IPS-NIHi11 (cell line): Measurements from ENCODE around the gene RAB22A.

Source experiments
- DNase-seq: peaks from one replicate; pipeline ENCODE4 v3.0.0; 2012; ENCODE audit warnings: mixed read lengths, low spot score

RAB22A gene, protein sequence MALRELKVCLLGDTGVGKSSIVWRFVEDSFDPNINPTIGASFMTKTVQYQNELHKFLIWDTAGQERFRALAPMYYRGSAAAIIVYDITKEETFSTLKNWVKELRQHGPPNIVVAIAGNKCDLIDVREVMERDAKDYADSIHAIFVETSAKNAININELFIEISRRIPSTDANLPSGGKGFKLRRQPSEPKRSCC

DNA sequence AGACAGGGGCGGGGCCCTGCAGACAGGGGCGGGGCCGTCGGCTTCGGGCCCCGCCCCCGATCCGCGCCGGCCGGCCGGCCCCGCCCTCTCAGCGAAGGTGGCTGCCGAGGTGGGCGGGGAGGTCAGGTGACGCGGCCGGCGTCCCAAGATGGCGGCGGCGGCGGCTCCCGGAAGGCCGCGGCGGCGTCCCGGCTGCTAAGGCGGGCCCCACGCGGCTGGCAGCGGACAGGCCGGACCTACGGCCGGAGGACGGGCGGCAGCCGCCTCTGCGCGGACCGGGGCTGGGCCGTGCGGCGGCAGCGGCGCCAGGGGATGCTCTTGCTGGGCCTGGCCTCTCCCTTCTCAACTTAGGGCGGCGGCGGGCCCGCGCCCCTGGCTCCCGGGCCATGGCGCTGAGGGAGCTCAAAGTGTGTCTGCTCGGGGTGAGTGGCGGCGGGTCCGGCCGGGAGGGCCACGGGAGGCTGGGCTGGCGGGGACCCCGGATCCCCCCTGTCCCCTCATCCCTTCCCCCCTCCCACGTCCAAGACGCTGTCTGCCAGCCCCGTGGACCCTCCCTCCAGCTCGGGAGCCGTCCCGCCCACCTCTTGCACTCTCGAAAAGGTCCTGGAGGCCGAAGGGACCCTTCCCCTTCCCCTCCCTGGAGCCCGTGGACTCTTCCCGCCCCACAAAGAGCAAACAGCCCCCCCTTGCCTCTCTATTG, at the start of gene RAB22A:
Gene RAB22A (plus strand): TSS at position 125 of the 700 bp plus-strand sequence. CDS start 262 bp downstream, at position 387.
- peak; percentile 97 for DNase-seq

DNA sequence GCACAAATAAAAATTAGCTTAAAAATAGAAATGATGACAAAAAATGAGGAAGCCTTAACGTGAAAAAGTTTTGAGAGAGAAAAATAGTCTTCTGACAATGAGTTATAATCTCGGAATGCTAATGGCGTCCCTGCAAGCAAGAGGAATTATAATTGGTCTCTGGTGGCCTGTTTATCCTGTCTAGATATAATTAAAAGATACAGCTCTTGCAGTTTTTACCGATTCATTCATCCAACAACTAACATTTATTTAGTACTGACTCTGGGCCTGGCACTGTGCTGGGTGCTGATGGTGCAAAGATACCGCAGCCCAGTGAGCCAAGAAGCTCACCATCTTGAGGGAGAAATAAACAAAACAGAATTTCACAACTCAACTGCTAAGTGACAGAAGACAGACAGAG, 49.5 kb upstream of the RAB22A start:
- DNase-seq: no peak

DNA sequence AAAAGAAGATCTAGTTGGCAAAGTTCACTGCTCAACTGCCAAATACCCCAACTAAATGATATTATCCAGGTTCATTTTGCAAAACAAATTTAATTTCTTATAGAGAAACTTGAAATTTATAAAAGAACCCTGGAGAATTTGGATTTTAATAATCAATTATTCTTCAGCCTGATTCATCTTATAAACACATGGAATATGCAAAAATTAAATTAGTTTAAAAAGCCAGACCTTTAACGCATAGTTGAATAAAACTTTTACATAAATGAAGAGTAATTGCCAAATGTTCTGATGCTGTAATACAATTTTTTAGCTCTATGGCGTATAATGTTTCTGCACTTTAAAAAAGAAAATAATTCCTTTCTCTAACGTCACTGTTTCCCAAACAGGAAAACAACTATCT, 47.9 kb upstream of the RAB22A start:
- no peak for DNase-seq

DNA sequence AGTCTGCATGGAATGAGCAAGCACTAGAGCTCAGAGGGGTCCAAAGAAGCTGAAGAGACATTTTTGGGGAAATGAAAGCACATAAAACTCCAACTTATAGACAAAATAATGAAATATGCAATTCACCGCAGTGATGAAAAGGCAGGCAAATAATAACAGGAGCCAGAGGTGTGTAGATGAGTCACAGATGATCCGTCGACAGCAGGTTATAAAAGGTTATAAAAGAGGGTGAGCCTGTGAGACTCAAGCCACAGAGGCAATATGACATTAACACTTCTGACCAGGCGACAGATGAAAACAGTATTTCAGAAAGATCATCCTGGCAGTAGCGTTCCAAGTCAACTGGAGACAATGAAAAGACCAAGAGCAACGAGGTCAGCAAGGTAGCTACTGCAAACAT, 45.2 kb upstream of the RAB22A start:
- DNase-seq: no peak

DNA sequence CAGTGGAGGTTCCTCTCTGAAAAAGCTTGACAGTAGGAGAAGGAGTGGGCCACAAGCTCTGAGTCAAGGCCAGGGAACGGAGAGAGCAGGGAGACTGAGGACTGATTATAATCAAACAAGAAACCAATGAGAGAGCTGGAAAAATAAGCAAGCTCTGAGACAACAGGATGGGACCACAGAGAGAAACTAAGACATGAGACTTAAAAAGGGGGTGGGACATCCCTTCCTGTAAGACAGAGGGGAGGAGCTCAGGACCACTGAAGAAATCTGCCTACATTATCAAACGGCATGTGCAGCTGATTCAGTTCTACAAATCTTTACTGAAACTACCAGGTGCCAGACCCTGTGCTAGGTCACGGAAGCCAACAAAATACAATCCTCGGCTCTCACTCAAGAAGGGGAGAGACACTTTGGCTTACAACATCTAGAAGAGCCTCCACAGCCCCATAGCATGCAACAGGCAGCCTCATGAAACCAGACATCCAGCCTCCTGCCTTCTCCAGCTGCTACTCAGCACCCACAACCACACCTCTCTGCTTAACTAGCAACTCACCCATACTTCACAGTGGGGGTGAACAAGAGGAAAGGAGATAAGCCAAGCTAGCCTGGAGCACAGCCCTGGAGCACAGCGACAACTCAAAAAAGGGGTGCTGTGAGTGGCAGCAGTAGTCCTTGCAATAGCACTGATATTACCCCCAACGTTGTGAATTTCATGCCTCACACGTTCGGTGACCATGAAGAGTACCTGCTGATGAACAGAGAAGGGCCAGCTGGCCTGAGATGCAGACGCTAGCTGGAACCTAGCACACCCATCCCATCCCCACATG, 41.9 kb upstream of the RAB22A start:
- no peak for DNase-seq

DNA sequence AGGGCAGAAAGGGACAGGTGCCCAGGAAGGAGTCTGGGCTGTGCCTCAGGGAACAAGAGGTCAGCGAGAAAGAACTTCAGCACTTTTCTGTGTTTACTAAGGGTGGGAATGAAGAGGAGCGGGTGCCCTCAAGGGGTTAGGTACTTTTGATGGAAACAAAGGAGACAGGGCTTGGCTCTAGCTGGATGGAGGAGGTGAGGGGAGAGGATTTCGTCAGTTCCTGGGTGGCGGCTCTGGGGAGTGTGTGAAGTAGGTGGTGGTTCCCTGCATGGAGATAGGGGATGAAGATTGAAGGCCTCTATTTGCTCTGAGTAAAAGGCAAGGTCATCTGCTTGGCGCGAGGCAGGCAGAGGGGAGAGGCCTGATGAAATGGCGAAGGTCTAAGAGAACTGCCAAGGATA, 41.1 kb upstream of the RAB22A start:
- DNase-seq: no peak

DNA sequence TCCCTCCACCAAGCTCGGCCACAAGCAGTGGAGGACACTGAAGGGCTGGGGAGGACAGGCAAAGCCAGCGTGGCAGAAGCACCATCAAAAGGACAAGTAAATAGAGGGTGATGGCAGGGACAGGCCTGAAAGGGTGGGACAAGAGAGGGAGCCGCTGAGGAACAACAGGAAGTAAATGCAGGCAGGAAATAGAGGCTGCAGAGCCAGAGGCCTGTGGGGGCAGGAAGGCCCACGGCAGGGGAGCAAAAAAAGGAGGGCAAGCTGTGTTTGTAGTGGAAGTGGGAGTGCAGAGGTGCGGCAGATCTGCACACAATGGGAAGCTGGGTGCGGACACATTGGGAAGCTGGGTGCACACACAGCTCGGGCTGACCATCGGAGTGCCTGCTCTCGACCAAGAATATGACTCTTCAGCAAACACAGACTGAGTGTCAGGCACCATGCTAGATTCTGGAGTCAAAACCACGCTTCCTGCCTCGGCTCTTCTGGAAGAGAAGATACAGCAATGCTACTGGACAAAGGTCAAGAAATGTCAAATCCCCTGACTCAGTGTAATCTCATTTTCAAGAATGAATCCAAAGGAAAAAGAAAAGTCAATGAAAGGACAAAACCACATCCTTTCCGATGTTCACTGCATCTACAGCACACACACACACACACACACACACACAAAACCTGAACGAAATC, 40.4 kb upstream of the RAB22A start:
- no peak for DNase-seq

DNA sequence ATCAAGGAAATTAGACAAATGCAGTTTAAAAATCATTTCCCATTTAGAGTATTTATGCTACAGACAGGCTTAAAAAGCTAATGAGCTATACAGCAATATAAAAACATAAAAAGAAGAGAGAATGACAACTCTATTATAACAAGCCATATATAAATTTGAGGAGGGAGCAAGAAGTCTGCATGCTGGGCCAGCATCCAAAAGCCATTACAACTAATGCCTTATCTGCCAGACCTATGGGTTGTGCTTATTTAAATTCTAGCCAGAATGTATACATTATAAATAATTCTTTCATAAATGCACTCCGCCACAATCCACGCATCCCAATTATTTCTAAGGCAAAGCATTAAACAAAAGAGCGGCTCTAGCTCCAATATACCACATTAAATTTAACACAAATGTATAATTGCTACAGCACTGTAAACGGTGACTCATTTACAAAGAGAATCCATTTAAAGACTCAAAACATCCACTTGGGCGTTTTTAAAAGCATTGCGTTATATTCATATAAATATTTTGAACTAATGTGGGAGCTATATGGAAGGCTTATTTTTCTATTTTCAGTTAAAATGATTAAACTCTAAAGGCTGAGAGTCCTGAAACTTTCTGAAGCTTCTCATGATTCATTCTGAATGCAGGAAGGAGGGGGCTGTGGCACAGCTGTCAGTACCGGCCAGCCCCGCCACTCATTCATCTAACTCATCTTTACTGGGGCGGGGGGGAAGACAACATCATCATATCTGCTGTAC, 37.7 kb upstream of the RAB22A start:
- DNase-seq: no peak

DNA sequence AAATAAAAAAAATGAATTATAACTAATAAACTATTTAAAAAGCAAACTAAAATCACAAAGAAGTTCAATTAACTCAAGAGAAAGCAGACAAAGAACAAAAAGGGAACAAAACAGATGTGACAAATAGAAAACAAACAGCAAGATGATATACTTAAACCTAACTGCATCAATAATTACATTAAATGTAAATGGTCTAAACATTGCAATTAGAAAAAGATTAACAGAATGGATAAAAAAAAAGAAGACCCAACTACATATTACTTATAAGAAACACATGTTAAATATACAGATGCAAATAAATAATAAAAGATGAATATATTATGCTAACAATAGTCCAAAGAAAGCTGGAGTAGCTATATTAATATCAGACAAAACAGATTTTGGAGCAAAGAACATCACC, 35.1 kb upstream of the RAB22A start:
- no peak for DNase-seq

DNA sequence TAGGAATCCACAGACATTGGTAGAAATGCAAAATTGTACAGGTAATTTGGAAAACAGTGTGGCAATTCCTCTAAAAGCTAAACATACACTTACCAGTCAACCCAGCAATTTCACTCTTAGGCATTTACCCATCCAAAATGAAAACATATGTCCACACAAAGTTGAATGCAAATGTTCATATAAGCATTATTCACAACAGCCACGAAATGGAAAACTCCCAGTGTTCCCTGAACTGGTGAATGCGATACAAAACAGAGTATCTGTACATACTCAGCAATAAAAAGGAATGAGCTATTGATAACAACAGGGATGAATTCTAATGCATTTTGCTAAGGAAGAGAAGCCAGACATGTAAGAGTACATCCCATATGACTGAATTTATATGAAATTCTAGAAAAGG, 32.4 kb upstream of the RAB22A start:
- no peak for DNase-seq

DNA sequence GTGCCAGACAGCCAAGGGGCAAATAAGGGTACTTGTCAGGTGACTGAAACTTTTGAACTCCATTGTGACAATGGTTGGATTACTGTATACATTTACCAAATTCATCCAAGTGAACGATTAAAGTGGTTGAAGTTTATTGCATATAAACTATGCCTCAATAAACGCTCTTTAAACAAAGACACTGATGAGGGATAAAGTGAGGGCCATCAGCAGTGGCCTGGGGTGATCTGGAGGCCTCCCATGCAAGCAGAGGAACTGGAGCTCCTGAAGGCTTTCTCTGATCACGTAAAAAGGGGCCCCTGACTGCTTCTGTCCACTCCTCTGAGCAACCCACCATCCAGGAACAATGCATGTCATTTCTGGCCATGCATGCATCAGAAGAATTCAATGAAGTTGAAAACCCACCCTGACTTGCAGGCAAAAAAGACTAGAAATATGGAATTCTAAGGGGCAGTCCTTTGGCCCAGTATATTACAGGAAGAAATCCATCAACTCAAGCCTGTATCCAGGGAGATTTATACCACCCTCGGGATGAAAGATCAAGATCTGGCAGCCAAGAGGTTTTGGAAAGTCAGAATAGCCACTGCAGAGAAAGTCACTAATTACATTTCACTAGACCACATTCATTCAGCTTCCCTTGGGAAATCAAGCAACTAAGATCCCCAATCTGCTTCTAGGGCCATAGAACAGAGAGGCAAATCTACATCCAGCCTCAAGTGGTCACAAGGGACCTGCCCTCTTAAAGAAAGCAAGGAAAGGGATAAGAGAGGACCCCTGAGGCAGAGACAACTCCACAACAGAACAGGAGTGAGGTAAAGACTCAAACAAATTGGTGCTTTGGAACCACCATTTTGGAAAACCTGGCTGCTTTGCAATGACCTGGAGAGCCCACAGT, 31.7 kb upstream of the RAB22A start:
- DNase-seq: no peak

DNA sequence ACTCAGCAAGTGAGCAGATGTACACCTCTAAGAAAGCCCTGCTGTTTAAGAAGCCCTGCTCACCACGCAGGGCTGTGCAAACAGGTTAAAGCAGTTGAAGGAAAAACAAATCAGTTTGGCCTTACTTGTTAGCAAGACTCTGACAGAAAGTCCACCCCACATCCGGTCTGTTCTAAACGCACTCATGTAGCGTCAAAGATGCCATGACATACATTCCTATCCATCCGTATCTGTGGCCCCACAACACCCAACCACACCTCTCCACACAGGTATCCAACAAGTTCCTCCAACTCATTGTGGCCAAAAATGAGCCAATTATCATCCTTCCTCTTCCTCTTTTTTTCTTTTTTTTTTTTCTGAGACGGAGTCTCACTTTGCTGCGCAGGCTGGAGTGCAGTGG, 22.8 kb upstream of the RAB22A start:
- DNase-seq: no peak

DNA sequence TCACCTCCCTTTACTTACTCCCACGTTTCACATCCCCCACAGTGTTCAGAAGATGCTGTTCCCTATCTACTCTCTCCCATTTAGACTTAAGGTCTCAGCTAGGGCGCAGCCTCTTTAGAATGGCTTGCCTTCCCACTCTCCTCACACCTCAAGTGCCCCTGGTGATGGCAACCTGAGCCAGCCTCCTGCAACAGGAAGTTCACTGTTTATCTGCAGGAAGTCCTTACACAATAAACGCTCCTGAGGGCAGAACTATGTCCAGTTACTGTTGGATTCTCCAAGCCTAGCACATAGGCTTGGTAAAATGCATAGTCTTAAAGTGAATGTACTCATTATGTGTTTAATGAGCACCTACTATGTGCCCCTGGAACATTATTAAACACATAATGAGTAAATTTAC, 21.9 kb upstream of the RAB22A start:
- no peak for DNase-seq

DNA sequence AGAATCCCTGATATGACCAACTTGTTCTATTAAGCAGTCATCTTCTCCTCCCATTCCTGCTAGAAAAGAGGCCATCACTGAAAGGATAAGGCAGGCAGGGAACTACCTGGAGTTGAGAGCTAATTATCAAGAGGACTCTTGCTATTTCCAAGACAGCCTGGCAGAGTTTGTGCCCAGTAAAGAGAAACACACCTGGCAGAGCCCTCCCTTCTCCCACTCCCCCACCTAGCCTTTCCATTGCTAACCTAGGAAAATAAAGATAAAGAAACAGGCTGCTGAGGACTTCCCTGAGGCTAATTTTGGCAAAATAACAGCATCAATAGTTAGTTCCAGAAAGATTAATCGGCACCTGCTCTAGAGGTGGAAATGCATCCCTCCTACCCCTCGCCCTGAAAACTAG, 20.4 kb upstream of the RAB22A start:
- DNase-seq: no peak

DNA sequence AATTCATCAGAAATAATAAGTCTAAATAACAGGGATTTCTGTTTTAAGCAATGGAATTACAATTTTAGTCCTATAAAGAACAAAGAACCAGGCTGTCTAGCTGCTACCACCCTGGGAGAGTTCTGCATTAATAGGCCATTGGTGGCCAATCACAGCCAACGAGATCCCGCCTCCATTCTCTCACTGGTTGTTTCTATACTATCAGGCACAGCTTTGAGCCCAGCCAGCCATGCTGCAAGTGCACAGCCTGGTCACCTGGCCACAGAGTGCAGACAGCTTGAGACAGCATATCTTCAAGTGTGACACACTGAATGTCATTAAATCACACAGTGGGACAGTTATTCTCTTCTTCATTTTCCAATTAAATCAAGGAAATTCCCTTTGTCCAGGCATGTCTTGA, 16.1 kb upstream of the RAB22A start:
- DNase-seq: peak; percentile 73

DNA sequence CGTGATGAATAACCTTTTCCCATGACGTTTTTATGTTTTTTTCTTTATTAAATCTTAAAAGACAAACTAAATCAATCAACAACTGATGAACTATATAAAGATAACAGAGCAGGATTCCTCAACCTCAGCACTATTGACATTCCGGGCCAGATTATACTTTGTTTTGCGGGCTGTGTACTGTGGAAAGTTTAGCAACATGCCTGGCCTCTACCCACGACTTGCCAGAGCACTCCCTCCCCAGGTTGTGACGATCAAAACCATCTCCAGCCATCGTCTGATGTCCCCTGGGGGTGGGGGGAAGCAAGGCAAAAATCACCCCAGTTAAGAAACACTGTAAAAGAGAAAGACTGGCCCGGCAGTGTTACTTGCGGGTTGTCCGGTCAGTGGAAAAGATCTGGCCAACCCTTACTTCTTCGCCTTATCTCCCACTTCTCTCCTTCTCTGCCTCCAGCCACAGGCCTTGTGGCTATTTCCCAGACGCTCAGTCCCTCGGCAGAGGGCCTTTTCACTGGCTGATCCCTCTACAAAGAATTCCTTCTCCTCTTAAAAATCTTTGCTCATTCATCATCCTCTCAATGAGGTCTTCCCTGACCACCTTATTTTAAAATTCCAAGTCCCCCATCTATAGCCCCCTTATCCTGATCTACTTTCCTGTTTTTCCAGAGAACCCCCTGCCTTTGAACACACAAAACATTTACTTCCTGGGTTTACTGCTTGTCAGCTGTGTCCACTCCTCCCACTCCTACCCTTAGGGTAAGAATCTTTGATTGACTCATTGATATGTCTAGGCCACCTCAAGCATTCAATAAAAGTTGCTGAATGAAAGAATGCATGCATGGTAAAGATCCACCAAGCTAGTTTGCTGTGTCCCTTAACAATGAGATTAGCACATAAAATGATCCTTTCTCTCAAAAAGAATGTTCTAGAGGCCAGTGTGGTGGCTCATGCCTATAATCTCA, 14.7 kb upstream of the RAB22A start:
- no peak for DNase-seq

DNA sequence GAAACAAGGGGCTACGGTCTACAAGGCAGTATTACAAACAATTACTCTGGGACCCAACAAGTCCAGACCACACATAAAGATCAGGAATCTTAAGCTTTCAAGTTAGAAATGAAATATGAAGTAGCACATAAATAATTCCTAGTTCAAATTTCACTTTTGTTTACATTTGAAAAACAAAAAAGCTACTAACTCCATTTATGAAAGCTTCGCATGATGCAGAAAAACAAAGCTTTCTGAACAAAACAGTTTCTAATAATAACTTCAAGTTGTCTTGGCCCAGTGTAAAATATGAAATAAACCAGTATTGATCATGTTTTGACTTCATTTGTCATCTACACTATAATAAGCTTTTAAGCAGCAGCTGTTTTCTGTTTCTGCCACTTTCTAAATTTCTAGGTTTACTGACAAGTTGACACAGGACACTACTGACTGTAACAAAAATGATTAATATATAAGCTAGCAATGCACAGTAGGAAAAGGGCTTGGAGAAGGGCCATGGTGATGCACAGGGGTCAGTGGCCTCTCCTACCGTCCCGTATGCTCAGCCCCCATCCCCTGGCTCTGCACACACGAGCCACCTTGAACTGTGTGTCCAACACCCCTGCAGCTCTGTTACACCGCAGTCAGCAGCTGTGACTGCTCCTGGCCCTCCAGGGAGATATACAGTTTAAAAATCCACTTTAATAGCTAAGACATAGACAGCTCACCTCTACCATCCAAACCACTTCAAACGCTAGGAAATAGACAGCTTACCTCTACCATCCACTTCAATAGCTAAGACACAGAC, 13.3 kb upstream of the RAB22A start:
- no peak for DNase-seq

DNA sequence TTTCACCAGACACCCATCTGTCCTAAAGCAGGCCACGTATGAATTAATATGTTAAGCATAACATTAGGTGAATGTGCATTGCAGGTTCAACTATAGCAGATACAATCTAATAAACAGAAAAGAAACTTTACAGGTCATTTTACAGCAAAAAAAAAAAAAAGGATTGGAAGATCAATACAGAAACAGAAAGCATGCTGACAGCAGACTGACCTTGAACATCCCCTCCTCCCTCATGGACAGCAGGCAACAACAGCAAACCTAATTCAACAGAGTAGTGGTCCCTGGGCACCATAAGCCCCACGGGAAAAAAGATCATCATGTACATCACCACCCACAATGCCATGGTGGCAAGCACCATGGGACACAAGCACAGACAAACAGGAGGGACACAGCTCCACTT, 12.1 kb upstream of the RAB22A start:
- no peak for DNase-seq

DNA sequence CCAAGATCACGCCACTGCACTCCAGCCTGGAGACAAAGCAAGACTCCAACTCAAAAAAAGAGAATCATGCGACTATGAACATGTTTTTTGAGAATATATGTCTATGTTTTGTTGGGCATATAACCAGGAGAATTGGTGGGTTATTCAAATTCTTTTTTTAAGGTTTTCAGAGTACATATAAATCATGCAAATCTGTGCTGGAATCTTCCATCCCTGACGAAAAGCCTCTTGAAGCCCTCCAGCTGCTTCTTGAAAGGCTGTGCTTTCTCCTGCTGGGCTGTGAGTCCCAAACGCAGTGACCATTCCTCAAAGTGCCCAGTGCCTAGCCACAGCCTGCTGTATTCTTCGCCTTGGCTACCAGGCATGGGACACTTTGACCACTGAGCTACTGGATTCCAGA, 9.2 kb upstream of the RAB22A start:
- no peak for DNase-seq
